Calu3 (cell line): Measurements from ENCODE around the gene CFAP43. TPM values are rescaled to one million over a fixed set of nuclear protein-coding genes. Genes with fewer than 3 reads are reported as not detected.

Experiments
- BruUV-seq: library from RNA; stranded (reverse); fragments of 400-500 nt; replicated peaks from 2 replicates; lab custom pipeline; 2021; lab: Mats Ljungman, UMichigan
- CTCF ChIA-PET: fragments of 300-600 bp; sonication (Branson Sonifier 250); formaldehyde crosslinking; loops from one replicate; lab custom pipeline; 2022; ENCODE audit warnings: antibody characterized with exemption; lab: Charles Lee
- DNase-seq: peaks from one replicate; pipeline ENCODE4 v3.0.0; 2022
- H3K27ac Mint-ChIP-seq: one replicate; pipeline ENCODE4 v1.8.0; 2022; ENCODE audit warnings: mixed read lengths; ENCODE audit not compliant: unreplicated experiment
- H3K27me3 Mint-ChIP-seq: one replicate; pipeline ENCODE4 v1.8.0; 2022; ENCODE audit warnings: mixed read lengths; ENCODE audit not compliant: unreplicated experiment
- H3K36me3 Mint-ChIP-seq: one replicate; pipeline ENCODE4 v1.8.0; 2022; ENCODE audit warnings: mild to moderate bottlenecking, moderate library complexity, mixed read lengths; ENCODE audit not compliant: insufficient read depth, unreplicated experiment
- H3K4me1 Mint-ChIP-seq: one replicate; pipeline ENCODE4 v1.8.0; 2022; ENCODE audit warnings: mild to moderate bottlenecking, low read depth, mixed read lengths; ENCODE audit not compliant: unreplicated experiment
- H3K4me3 Mint-ChIP-seq: one replicate; pipeline ENCODE4 v1.8.0; 2022; ENCODE audit warnings: mild to moderate bottlenecking, low read depth, moderate library complexity, mixed read lengths; ENCODE audit not compliant: unreplicated experiment
- H3K9me3 Mint-ChIP-seq: one replicate; pipeline ENCODE4 v1.8.0; 2022; ENCODE audit warnings: low read depth, mixed read lengths; ENCODE audit not compliant: unreplicated experiment
- CTCF ChIP-seq: fragments of 200-600 bp; IDR thresholded peaks from one replicate; pipeline ENCODE4 v1.8.0; 2022; ENCODE audit warnings: antibody characterized with exemption; ENCODE audit not compliant: unreplicated experiment
- intact Hi-C: fragments of 100-400 bp; cut with micrococcal nuclease; formaldehyde crosslinking; loops from one replicate; pipeline ENCODE4 v1.10.0; 2022; ENCODE audit not compliant: unreplicated experiment
- total RNA-seq: library from RNA; stranded (reverse); gene quantifications from 2 replicates; pipeline ENCODE4 v1.2.3, GENCODE V29; 2022

CFAP43 gene
- total RNA-seq, 1 experiment from 2014 or later = 0.94 TPM

GRCh38 chr10:104262055-104262454, 29.9 kb upstream of the CFAP43 start:
- no peak for DNase-seq
- no TSS peak for BruUV-seq
- H3K36me3 Mint-ChIP-seq = peaks cover 17% of the 10 kb centered on the region
- no peak overlapping the region for H3K27ac Mint-ChIP-seq
- no peak overlapping the region for H3K4me3 Mint-ChIP-seq
- no peaks in the 10 kb centered on the region for H3K27me3 Mint-ChIP-seq
- H3K4me1 Mint-ChIP-seq = peaks cover 34% of the 10 kb centered on the region
- TF ChIP-seq CTCF = no peak
- CTCF ChIA-PET = no interaction called here
- intact Hi-C loops = no loop called here
- H3K9me3 Mint-ChIP-seq = no peaks in the 10 kb centered on the region

- H3K27ac Mint-ChIP-seq = no peak overlapping the region
- no peaks in the 10 kb centered on the region for H3K9me3 Mint-ChIP-seq
- no peak for DNase-seq
- no peak for TF ChIP-seq CTCF
- H3K27me3 Mint-ChIP-seq = no peaks in the 10 kb centered on the region
- H3K4me1 Mint-ChIP-seq = peaks cover 34% of the 10 kb centered on the region
- no TSS peak for BruUV-seq
- H3K4me3 Mint-ChIP-seq = no peak overlapping the region
- intact Hi-C loops = no loop called here
- CTCF ChIA-PET = no interaction called here
- H3K36me3 Mint-ChIP-seq = peaks cover 20% of the 10 kb centered on the region
Measured at GRCh38 chr10:104260775-104261115, 28.6 kb upstream of the CFAP43 start.

- Mint-ChIP-seq H3K27me3 (no peaks in the 10 kb centered on the region), H3K4me3 (no peak overlapping the region), H3K4me1 (peaks cover 34% of the 10 kb centered on the region), H3K27ac (no peak overlapping the region), H3K9me3 (no peaks in the 10 kb centered on the region), H3K36me3 (peaks cover 25% of the 10 kb centered on the region)
- TF ChIP-seq CTCF = no peak
- CTCF ChIA-PET = no interaction called here
- no TSS peak for BruUV-seq
- intact Hi-C loops = no loop called here
- no peak for DNase-seq
Measured at GRCh38 chr10:104259999-104260774, 28.0 kb upstream of the CFAP43 start.

- no TSS peak for BruUV-seq
- H3K27me3 Mint-ChIP-seq = no peaks in the 10 kb centered on the region
- DNase-seq = no peak
- TF ChIP-seq CTCF = no peak
- H3K27ac Mint-ChIP-seq = no peak overlapping the region
- peaks cover 33% of the 10 kb centered on the region for H3K4me1 Mint-ChIP-seq
- peaks cover 30% of the 10 kb centered on the region for H3K36me3 Mint-ChIP-seq
- CTCF ChIA-PET = no interaction called here
- no peak overlapping the region for H3K4me3 Mint-ChIP-seq
- intact Hi-C loops = no loop called here
- no peaks in the 10 kb centered on the region for H3K9me3 Mint-ChIP-seq
Measured at GRCh38 chr10:104259456-104259855, 27.3 kb upstream of the CFAP43 start.
